Lower leg skin (tissue), 4 donors: ENCODE data around the gene ELP2. TPM values are rescaled to one million over a fixed set of nuclear protein-coding genes. Genes with fewer than 3 reads are reported as not detected.
"Not testable (repeated sequence)": the region's sequence is repeated elsewhere in the genome, so short reads cannot be mapped to it uniquely, and the experiment has no call there.

Source experiments
- DNase-seq, 2 donors: peaks; one replicate each; pipeline ENCODE4 v3.0.0-alpha.2; 2019; ENCODE audit warnings: low spot score in 2 of 2
- H3K4me3 ChIP-seq: fragments of 200-600 bp; sonication (generic); 2 replicates; pipeline ENCODE4 v1.5.1; 2017; ENCODE audit warnings: mild to moderate bottlenecking, low read depth; ENCODE audit not compliant: poor library complexity, severe bottlenecking
- POLR2A ChIP-seq, 2 donors: fragments of 450-650 bp; IDR thresholded peaks; one replicate each; pipeline ENCODE4 v1.6.1; 2016 to 2017; ENCODE audit warnings: antibody characterized with exemption in 2 of 2, mild to moderate bottlenecking in 1 of 2, moderate library complexity in 1 of 2
- WGBS, 2 donors: methylation state at CpG; one replicate each; pipeline ENCODE4 v1.1.5; 2018; 5-methylcytosine and 5-hydroxymethylcytosine counted together
- intact Hi-C: fragments of 100-400 bp; cut with DNase I; formaldehyde crosslinking; loops from one replicate; pipeline ENCODE4 v1.15.0; 2023; ENCODE audit warnings: low total_unique reads
- total RNA-seq, 4 donors: library from RNA; depleted of rRNA; stranded (reverse); fragments of >200 nt; gene quantifications; one replicate each; pipeline ENCODE4 v1.1.0, GENCODE V29; 2016
- TF ChIP-seq, protein P1 (sequence below), 3 donors: fragments of 450-650 bp; IDR thresholded peaks; one replicate each; pipeline ENCODE4 v1.5.1; 2016; ENCODE audit warnings: antibody characterized with exemption in 3 of 3, mild to moderate bottlenecking in 3 of 3, moderate library complexity in 2 of 3

Gene ELP2
- total RNA-seq, 4 donors from 2014 or later = 52.6 to 67.6 (median 59.7) TPM

DNA sequence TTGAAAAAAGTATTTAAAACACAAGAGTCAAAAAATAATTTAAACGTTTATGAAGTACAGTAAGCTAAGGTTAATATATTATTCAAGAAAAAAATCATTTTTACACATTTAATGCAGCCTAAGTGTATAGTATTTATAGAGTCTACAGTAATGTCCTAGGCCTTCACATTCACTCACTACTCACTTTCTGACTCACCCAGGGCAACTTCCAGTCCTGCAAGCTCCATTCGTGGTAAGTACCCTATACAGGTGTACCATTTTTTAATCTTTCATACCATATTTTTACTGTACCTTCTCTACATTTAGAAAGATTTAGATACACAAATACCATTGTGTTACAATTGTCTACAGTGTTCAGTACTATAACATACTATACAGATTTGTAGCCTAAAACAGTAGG, 41.4 kb upstream of the ELP2 start:
- 65 to 82% methylated on average over 2 of the region's 2 CpGs for WGBS, 2 donors
- no peak for TF ChIP-seq POLR2A (IDR thresholded peaks at IDR 0.05)
- TF ChIP-seq, protein P1, sequence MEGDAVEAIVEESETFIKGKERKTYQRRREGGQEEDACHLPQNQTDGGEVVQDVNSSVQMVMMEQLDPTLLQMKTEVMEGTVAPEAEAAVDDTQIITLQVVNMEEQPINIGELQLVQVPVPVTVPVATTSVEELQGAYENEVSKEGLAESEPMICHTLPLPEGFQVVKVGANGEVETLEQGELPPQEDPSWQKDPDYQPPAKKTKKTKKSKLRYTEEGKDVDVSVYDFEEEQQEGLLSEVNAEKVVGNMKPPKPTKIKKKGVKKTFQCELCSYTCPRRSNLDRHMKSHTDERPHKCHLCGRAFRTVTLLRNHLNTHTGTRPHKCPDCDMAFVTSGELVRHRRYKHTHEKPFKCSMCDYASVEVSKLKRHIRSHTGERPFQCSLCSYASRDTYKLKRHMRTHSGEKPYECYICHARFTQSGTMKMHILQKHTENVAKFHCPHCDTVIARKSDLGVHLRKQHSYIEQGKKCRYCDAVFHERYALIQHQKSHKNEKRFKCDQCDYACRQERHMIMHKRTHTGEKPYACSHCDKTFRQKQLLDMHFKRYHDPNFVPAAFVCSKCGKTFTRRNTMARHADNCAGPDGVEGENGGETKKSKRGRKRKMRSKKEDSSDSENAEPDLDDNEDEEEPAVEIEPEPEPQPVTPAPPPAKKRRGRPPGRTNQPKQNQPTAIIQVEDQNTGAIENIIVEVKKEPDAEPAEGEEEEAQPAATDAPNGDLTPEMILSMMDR (IDR thresholded peaks at IDR 0.05) = no peak
- no peak overlapping the region for H3K4me3 ChIP-seq
- DNase-seq = no peak
- intact Hi-C loops = no loop called here

DNA sequence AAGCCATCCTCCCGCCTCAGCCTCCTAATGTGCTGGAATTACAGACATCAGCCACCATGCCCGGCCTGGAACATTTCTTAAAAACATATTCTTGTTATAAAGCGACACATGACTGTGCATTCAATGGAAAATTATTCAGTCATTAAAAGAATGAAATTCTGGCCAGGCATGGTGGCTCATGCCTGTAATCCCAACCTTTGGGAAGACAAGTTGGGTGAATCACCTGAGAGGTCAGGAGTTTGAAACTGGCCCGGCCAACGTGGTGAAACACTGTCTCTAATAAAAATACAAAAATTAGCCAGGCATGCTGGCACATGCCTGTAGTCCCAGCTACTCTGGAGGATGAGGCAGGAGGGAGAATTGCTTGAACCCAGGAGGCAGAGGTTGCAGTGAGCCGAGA, 40.7 kb upstream of the ELP2 start:
- 63 to 74% methylated on average over 6 of the region's 6 CpGs for WGBS, 2 donors
- intact Hi-C loops = no loop called here
- TF ChIP-seq, protein P1 (IDR thresholded peaks at IDR 0.05) = no peak
- TF ChIP-seq POLR2A (IDR thresholded peaks at IDR 0.05) = no peak
- no peak overlapping the region for H3K4me3 ChIP-seq
- no peak for DNase-seq

DNA sequence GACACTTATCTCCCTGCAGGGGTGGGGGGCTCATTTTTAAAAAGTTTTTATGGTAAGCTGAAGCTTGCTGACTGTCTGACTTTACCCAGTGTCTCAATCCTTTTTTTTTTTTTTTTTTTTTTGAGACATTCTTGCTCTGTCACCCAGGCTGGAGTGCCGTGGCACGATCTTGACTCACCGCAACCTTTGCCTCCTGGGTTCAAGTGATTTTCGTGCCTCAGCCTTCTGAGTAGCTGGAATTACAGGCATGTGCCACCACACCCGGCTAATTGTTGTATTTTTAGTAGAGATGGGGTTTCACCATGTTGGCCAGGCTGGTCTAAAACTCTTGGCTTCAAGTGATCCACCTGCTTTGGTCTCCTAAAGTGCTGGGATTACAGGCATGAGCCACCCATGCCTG, 37.6 kb upstream of the ELP2 start:
- DNase-seq, H3K4me3 ChIP-seq: not testable (repeated sequence)
- WGBS, 2 donors = 57 to 79% methylated on average over 5 of the region's 5 CpGs
- intact Hi-C loops = loop anchor here (10.0 kb wide), 1 partner anchor 483 kb away; no protein-coding TSS in a partner anchor

DNA sequence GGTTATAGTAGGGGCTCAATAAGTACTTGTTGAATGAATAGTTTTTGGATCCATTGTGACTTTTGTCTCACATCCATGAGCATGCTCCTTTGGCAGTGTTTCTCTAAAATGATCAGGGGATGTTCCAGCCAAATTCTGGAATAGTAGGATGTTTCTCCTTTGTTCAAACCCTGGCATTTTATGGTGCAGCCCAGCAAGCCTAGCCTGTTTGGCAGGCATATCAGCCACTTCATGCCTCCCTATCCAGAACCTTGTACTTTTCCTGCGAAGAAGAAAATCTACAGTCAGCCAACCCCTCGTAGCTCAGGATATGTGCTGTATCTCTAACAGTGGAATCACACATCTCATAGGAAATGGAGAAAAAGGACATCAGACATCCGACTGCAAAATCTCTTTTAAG, 35.3 kb upstream of the ELP2 start:
- intact Hi-C loops = loop anchor here (10.0 kb wide), 1 partner anchor 480 kb away; no protein-coding TSS in a partner anchor
- no peak overlapping the region for H3K4me3 ChIP-seq
- 52 to 55% methylated on average over 3 of the region's 3 CpGs for WGBS, 2 donors
- DNase-seq = no peak
- TF ChIP-seq POLR2A (IDR thresholded peaks at IDR 0.05) = no peak
- TF ChIP-seq, protein P1 (IDR thresholded peaks at IDR 0.05) = no peak

DNA sequence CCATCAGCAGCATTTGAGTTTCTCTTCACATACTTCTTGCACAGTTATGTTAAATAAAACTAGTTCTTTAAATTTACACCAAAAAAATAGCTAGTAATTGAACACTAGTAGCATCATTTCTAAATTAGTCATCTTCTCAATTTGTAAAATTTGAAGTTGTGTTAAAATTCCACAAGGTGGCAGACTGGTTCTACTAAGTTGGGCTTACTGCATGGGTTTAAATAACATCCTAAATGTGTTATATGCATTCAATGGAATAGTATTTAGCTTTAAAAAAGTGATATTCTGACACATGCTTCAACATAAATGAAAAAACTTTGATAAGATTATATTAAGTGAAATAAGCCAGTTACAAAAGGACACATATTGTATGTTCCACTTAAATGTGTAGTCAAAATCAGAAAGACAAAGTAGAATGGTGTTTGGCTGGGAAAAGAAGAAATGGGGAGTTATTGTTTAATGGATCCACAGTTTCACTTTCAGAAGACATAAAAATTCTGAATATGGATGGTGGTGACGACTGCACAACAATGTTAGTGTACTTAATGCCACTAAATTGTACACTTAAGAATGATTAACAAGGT, 33.7 kb upstream of the ELP2 start:
- intact Hi-C loops = loop anchor here (5.0 to 10.0 kb wide), 2 partner anchors 186 to 479 kb away; no protein-coding TSS in a partner anchor
- WGBS, 2 donors = 16 to 26% methylated on average over 1 of the region's 1 CpG
- DNase-seq = no peak
- TF ChIP-seq, protein P1 (IDR thresholded peaks at IDR 0.05) = no peak
- TF ChIP-seq POLR2A (IDR thresholded peaks at IDR 0.05) = no peak
- H3K4me3 ChIP-seq = no peak overlapping the region

DNA sequence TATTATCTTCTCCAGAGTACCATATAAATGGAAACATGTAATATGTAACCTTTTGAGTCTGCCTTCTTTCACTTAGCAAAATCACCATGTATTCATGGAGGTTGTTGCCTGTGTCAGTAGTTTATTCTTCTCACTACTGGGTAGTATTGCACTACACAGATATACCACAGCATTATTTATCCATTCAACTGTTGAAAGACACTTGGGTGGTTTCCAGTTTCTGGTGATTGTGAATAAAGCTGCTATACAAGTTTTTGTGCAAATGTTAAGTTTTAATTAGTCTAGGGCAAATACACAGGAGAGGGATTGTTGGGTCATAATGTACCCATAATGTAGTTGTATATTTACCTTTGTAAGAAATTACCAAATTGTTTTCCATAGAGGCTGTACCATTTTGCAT, 32.7 kb upstream of the ELP2 start:
- H3K4me3 ChIP-seq = no peak overlapping the region
- intact Hi-C loops = loop anchor here (5.0 to 10.0 kb wide), 2 partner anchors 185 to 478 kb away; no protein-coding TSS in a partner anchor
- no peak for DNase-seq
- no peak for TF ChIP-seq POLR2A (IDR thresholded peaks at IDR 0.05)
- TF ChIP-seq, protein P1 (IDR thresholded peaks at IDR 0.05) = no peak
